Left ventricle myocardium inferior (tissue), 1 donor: ENCODE results near the gene CD300LD. TPM values are rescaled to one million over a fixed set of nuclear protein-coding genes. Genes with fewer than 3 reads are reported as not detected.
A peak's percentile ranks its signal among the peaks of the same experiment; 100 is the strongest.

Experiments used
- DNase-seq: peaks from one replicate; pipeline ENCODE4 v3.0.0-alpha.2; 2020
- H3K27ac ChIP-seq: fragments of 200-600 bp; replicated peaks from 2 replicates; pipeline ENCODE4 v1.8.0; 2021
- H3K27me3 ChIP-seq: fragments of 200-600 bp; 2 replicates; pipeline ENCODE4 v1.8.0; 2021; ENCODE audit warnings: low read depth
- H3K36me3 ChIP-seq: fragments of 200-600 bp; 2 replicates; pipeline ENCODE4 v1.8.0; 2021
- H3K4me1 ChIP-seq: fragments of 200-600 bp; 2 replicates; pipeline ENCODE4 v1.8.0; 2021
- H3K4me3 ChIP-seq: fragments of 200-600 bp; 2 replicates; pipeline ENCODE4 v1.8.0; 2021; ENCODE audit warnings: mild to moderate bottlenecking, moderate library complexity
- H3K9me3 ChIP-seq: fragments of 200-600 bp; replicated peaks from 2 replicates; pipeline ENCODE4 v1.8.0; 2021
- intact Hi-C: fragments of 100-400 bp; cut with micrococcal nuclease; formaldehyde crosslinking; loops from one replicate; pipeline ENCODE4 v1.11.0; 2022
- total RNA-seq: library from RNA; stranded (reverse); fragmentation: NEBNext Ultra II Directional; extraction: Animal tissue kit (Norgen Biotek cat#: 25700); gene quantifications from one replicate; pipeline ENCODE4 v1.2.1, GENCODE V29; 2021
- TF ChIP-seq, protein P1 (sequence below): fragments of 200-600 bp; IDR thresholded peaks from 2 replicates; pipeline ENCODE4 v1.8.0; 2021; ENCODE audit warnings: antibody characterized with exemption, mild to moderate bottlenecking, borderline replicate concordance
- donor health status: DM: no; HTN: yes; CAD: no; lungs with severe emphysema.

Gene CD300LD
- total RNA-seq, 1 donor from 2014 or later: not detected

DNA sequence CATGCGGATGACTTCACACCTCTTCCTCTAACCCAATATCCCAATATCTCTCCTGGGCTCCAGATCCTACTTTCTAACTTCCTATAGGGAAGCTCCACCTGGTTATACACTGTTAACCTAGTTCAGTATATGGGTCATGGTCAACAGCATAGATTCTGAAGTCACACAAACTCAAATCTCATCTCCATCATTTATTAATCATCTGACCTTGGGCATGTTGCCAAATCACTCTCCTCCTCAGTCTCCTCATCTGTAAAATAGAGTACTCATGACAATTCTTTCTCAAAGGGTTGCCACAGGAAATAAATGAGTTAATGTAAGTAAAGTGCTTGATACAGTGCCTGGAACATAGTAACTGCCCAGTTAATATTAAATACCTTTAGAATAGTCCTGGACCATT, 32.0 kb upstream of the CD300LD start:
- Histone ChIP-seq H3K36me3 (no peaks in the 10 kb centered on the region), H3K4me3 (no peak overlapping the region), H3K27ac (no peak overlapping the region), H3K4me1 (no peaks in the 10 kb centered on the region), H3K27me3 (peaks cover 79% of the 10 kb centered on the region), H3K9me3 (peaks cover 10% of the 10 kb centered on the region)
- TF ChIP-seq, protein P1, sequence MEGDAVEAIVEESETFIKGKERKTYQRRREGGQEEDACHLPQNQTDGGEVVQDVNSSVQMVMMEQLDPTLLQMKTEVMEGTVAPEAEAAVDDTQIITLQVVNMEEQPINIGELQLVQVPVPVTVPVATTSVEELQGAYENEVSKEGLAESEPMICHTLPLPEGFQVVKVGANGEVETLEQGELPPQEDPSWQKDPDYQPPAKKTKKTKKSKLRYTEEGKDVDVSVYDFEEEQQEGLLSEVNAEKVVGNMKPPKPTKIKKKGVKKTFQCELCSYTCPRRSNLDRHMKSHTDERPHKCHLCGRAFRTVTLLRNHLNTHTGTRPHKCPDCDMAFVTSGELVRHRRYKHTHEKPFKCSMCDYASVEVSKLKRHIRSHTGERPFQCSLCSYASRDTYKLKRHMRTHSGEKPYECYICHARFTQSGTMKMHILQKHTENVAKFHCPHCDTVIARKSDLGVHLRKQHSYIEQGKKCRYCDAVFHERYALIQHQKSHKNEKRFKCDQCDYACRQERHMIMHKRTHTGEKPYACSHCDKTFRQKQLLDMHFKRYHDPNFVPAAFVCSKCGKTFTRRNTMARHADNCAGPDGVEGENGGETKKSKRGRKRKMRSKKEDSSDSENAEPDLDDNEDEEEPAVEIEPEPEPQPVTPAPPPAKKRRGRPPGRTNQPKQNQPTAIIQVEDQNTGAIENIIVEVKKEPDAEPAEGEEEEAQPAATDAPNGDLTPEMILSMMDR: no peak
- DNase-seq: no peak
- intact Hi-C loops: no loop called here

DNA sequence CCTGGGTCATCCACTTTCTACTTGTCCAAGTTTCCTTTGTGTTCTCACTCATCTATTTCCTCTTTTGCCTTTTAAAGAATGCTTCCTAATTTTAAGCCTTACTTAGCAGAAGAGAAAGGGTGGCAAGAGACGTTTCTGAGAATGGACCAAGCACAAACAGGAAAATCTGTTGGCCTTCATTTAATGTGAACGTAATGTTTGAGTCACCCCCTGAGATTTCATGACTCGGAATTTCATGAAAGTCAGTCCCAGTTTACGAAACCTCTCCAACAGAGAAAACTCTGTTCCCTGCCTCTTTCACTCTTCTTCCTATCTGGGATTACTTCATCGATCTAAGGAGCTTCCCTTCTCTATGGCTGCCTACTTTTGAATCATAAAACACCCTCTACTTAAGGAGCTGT, 31.6 kb upstream of the CD300LD start, which contains the start of gene CD300E:
TSS of gene CD300E (minus strand) at position 46 of the 401 bp plus-strand sequence. CDS start 117 bp downstream, outside the sequence.
- no peak within 1 kb of the TSS for H3K27ac ChIP-seq
- TF ChIP-seq, protein P1: no peak
- intact Hi-C loops: no loop called here

GRCh38 chr17:74619077-74619673, 27.1 kb upstream of the CD300LD start:
- intact Hi-C loops: no loop called here
- Histone ChIP-seq H3K27me3 (peaks cover 72% of the 10 kb centered on the region), H3K4me3 (no peak overlapping the region), H3K27ac (no peak overlapping the region), H3K36me3 (no peaks in the 10 kb centered on the region), H3K4me1 (no peaks in the 10 kb centered on the region), H3K9me3 (no peaks in the 10 kb centered on the region)
- peak; percentile 54 for DNase-seq
- TF ChIP-seq, protein P1: no peak

More for the DNA sequence above, 31.6 kb upstream of the CD300LD start, which contains the start of gene CD300E:
- H3K36me3 ChIP-seq: no peaks in the 10 kb centered on the region
- H3K4me3 ChIP-seq: no peak within 1 kb of the TSS
- no peaks in the 10 kb centered on the region for H3K4me1 ChIP-seq
- H3K27me3 ChIP-seq: peaks cover 77% of the 10 kb centered on the region
- peaks cover 10% of the 10 kb centered on the region for H3K9me3 ChIP-seq
- no peak for DNase-seq

DNA sequence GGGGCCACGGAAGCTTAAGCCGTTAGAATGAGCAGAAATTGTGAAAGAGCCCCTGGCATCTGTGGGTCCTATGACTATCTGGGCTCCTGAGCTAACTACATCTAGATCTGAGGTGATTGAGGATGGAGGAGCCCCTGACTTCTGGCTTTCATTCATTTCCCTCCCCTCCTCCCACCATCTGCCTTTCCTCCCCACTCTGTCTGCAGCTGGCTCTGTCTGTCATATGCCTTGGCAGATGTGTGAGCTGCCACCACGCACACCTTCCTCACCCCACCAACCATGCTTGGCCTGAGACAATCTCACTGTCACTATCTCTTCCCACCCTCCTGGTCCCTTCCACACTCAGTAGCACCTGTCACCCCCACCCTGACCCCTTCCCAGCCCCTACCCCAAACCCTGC, 26.4 kb upstream of the CD300LD start:
- H3K27me3 ChIP-seq: peaks cover 72% of the 10 kb centered on the region
- TF ChIP-seq, protein P1: no peak
- DNase-seq: no peak
- H3K27ac ChIP-seq: no peak overlapping the region
- no peak overlapping the region for H3K4me3 ChIP-seq
- H3K4me1 ChIP-seq: no peaks in the 10 kb centered on the region
- no peaks in the 10 kb centered on the region for H3K36me3 ChIP-seq
- H3K9me3 ChIP-seq: no peaks in the 10 kb centered on the region
- intact Hi-C loops: no loop called here

GRCh38 chr17:74616696-74617095, 24.6 kb upstream of the CD300LD start:
- Histone ChIP-seq H3K4me1 (no peaks in the 10 kb centered on the region), H3K4me3 (no peak overlapping the region), H3K27me3 (peaks cover 83% of the 10 kb centered on the region), H3K9me3 (no peaks in the 10 kb centered on the region), H3K36me3 (no peaks in the 10 kb centered on the region), H3K27ac (no peak overlapping the region)
- intact Hi-C loops: no loop called here
- DNase-seq: no peak
- TF ChIP-seq, protein P1: no peak
